ENCODE data around the gene RANGAP1. TPM values are rescaled to one million over a fixed set of nuclear protein-coding genes. Genes with fewer than 3 reads are reported as not detected.
A peak's percentile ranks its signal among the peaks of the same experiment; 100 is the strongest.

RANGAP1 gene
- total RNA-seq, 1 donor from 2014 or later = 71.5 TPM

GRCh38 chr22:41290262-41291221 is 4.6 kb upstream of the RANGAP1 start:
- TF ChIP-seq, protein P1, sequence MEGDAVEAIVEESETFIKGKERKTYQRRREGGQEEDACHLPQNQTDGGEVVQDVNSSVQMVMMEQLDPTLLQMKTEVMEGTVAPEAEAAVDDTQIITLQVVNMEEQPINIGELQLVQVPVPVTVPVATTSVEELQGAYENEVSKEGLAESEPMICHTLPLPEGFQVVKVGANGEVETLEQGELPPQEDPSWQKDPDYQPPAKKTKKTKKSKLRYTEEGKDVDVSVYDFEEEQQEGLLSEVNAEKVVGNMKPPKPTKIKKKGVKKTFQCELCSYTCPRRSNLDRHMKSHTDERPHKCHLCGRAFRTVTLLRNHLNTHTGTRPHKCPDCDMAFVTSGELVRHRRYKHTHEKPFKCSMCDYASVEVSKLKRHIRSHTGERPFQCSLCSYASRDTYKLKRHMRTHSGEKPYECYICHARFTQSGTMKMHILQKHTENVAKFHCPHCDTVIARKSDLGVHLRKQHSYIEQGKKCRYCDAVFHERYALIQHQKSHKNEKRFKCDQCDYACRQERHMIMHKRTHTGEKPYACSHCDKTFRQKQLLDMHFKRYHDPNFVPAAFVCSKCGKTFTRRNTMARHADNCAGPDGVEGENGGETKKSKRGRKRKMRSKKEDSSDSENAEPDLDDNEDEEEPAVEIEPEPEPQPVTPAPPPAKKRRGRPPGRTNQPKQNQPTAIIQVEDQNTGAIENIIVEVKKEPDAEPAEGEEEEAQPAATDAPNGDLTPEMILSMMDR (IDR thresholded peaks at IDR 0.05; ENCODE audit: unreplicated experiment) = no peak
- no peak for DNase-seq (ENCODE audit: low spot score)
- H3K9me3 Mint-ChIP-seq (ENCODE audit: unreplicated experiment) = no peaks in the 10 kb centered on the region
- H3K4me1 Mint-ChIP-seq (ENCODE audit: unreplicated experiment) = peaks cover 19% of the 10 kb centered on the region
- no peak overlapping the region for H3K4me3 Mint-ChIP-seq (ENCODE audit: unreplicated experiment)
- peaks cover 7% of the 10 kb centered on the region for H3K27me3 Mint-ChIP-seq (ENCODE audit: unreplicated experiment)
- H3K27ac Mint-ChIP-seq (ENCODE audit: unreplicated experiment) = no peak overlapping the region
- peaks cover 5% of the 10 kb centered on the region for H3K36me3 Mint-ChIP-seq (ENCODE audit: low read depth, unreplicated experiment)

DNA sequence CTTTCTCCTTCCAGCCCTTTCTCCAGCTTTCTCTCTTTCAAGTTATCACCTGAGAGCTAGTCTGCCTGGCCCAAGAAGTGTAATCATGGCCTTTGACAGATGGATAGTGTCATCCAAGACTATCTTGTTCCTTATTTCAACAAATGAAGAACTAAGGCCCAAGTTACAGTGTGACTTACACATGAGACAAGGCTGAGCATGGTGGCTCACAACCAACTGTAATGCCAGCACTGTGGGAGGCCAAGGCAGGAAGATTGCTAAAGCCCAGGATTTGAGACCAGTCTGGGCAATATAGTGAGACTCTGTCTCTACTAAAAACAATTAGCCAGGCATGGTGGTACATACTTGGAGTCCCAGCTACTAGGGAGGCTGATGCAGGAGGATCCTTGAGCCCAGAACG is 3.7 kb upstream of the RANGAP1 start:
- Mint-ChIP-seq H3K27me3 (ENCODE audit: unreplicated experiment) (peaks cover 7% of the 10 kb centered on the region), H3K4me3 (ENCODE audit: unreplicated experiment) (no peak overlapping the region), H3K9me3 (ENCODE audit: unreplicated experiment) (no peaks in the 10 kb centered on the region), H3K36me3 (ENCODE audit: low read depth, unreplicated experiment) (peaks cover 5% of the 10 kb centered on the region), H3K4me1 (ENCODE audit: unreplicated experiment) (peaks cover 19% of the 10 kb centered on the region), H3K27ac (ENCODE audit: unreplicated experiment) (peak overlapping the region; percentile 83)
- TF ChIP-seq, protein P1 (IDR thresholded peaks at IDR 0.05; ENCODE audit: unreplicated experiment) = no peak
- DNase-seq (ENCODE audit: low spot score) = no peak

DNA sequence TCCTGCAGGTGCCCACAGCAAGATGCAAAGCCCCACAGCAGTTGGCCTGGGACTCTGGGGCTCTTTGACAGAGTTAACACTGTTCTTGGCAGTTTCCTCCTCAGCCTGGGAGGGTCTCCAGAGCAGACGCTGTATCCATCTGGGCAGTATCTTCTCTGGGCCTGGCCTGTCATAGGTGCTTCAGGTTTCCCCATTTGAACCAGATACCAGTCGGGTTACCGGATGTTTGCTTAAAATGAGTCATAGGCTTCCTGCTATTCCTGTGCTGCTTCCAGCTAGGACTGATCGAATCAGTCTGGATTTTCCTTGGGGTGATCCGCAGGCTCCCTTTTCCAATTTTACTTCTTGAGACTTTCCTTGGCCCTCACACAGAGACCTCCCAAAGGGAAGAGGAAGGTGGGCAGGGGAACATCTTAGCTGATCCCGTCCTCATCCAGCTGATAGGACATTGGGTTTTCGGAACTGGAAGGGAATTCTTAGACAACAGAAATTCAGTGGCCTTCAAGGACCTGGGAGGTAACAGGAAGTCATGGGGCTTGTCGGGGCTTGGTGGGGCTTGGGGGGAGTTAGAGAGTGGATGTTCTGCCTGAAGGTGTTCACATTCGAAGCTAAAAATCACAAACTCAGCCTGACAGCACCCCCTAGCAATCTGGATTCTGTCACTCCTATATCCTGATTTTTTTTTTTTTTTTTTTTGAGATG is 2.4 kb upstream of the RANGAP1 start:
- Mint-ChIP-seq H3K27me3 (ENCODE audit: unreplicated experiment) (peaks cover 7% of the 10 kb centered on the region), H3K4me1 (ENCODE audit: unreplicated experiment) (peaks cover 19% of the 10 kb centered on the region), H3K9me3 (ENCODE audit: unreplicated experiment) (no peaks in the 10 kb centered on the region), H3K4me3 (ENCODE audit: unreplicated experiment) (no peak overlapping the region), H3K27ac (ENCODE audit: unreplicated experiment) (peak overlapping the region; percentile 87), H3K36me3 (ENCODE audit: low read depth, unreplicated experiment) (peaks cover 8% of the 10 kb centered on the region)
- TF ChIP-seq, protein P1 (IDR thresholded peaks at IDR 0.05; ENCODE audit: unreplicated experiment) = no peak
- peak; percentile 22 for DNase-seq (ENCODE audit: low spot score)

DNA sequence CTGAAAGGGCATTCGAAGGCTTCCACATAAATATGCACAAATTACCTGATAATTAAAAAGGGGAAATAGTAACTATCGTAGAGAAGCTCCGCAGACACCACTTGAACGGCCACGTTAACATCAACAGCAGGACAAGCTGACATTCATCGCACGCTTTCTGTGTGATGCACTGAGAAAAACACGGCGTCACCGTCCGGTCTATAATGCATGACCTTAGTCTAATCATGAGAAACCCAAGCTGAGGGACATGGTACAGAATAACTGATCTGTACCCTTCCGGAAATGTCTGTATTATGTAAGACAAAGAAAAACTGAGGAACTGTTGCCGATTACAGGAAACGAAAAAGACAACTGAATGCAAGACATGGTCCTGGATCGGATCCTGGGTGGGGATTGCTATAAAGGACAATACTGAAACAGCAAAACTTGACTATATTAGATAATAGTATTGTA is 678 bp upstream of the RANGAP1 start:
- DNase-seq (ENCODE audit: low spot score) = peak; percentile 14
- Mint-ChIP-seq H3K27ac (ENCODE audit: unreplicated experiment) (peak overlapping the region; percentile 96), H3K9me3 (ENCODE audit: unreplicated experiment) (no peaks in the 10 kb centered on the region), H3K4me1 (ENCODE audit: unreplicated experiment) (peaks cover 19% of the 10 kb centered on the region), H3K36me3 (ENCODE audit: low read depth, unreplicated experiment) (peaks cover 9% of the 10 kb centered on the region), H3K4me3 (ENCODE audit: unreplicated experiment) (peak overlapping the region; percentile 92), H3K27me3 (ENCODE audit: unreplicated experiment) (peaks cover 7% of the 10 kb centered on the region)
- TF ChIP-seq, protein P1 (IDR thresholded peaks at IDR 0.05; ENCODE audit: unreplicated experiment) = no peak
